Stomach (tissue), 4 donors: ENCODE data around the gene FNDC3B.

Source experiments
- POLR2A ChIP-seq, 4 donors: fragments of 450-650 bp; IDR thresholded peaks; one replicate each; pipeline ENCODE4 v1.6.1; 2016; ENCODE audit warnings: antibody characterized with exemption in 4 of 4, control low read depth in 2 of 4, mild to moderate bottlenecking in 1 of 4, moderate library complexity in 1 of 4
- POLR2AphosphoS5 ChIP-seq, 3 donors: sonication (generic); formaldehyde crosslinking; IDR thresholded peaks; one replicate each; pipeline ENCODE4 v1.6.1; 2016; ENCODE audit warnings: antibody characterized with exemption in 3 of 3
- TF ChIP-seq, protein P1 (sequence below), 7 experiments: fragments of 450-650 bp in 4 of 7; fragments of 200-600 bp in 3 of 7; sonication (generic) in 3 of 7; IDR thresholded peaks; one replicate each; pipeline ENCODE4 v1.5.1; 2016 to 2019; ENCODE audit warnings: antibody characterized with exemption in 7 of 7, control low read depth in 2 of 7, mild to moderate bottlenecking in 1 of 7

DNA sequence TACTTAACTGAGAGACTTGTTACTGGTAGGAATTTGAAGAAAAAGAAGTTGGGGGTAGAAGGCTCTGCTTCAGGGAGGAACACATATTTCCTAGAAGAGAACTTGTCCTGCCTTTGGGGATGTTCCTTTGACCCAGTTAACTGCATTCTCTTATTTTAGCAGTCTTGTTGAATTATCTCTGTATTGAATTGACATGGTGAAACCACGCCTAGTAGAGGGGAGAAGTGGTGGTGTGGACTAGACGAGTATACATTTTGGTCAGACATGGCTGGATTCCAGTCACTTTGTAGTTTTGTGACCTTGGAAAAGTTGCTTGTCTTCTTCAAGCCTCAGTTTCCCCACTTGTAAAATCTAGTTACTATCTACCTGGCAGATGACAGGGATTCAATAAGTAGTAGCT, 87.8 kb downstream of the FNDC3B start:
- TF ChIP-seq POLR2A (IDR thresholded peaks at IDR 0.05) (no peak), POLR2AphosphoS5 (IDR thresholded peaks at IDR 0.05) (no peak)
- TF ChIP-seq, protein P1, sequence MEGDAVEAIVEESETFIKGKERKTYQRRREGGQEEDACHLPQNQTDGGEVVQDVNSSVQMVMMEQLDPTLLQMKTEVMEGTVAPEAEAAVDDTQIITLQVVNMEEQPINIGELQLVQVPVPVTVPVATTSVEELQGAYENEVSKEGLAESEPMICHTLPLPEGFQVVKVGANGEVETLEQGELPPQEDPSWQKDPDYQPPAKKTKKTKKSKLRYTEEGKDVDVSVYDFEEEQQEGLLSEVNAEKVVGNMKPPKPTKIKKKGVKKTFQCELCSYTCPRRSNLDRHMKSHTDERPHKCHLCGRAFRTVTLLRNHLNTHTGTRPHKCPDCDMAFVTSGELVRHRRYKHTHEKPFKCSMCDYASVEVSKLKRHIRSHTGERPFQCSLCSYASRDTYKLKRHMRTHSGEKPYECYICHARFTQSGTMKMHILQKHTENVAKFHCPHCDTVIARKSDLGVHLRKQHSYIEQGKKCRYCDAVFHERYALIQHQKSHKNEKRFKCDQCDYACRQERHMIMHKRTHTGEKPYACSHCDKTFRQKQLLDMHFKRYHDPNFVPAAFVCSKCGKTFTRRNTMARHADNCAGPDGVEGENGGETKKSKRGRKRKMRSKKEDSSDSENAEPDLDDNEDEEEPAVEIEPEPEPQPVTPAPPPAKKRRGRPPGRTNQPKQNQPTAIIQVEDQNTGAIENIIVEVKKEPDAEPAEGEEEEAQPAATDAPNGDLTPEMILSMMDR (IDR thresholded peaks at IDR 0.05): no peak
